ENCODE measurements around the gene ERFE.

DNA sequence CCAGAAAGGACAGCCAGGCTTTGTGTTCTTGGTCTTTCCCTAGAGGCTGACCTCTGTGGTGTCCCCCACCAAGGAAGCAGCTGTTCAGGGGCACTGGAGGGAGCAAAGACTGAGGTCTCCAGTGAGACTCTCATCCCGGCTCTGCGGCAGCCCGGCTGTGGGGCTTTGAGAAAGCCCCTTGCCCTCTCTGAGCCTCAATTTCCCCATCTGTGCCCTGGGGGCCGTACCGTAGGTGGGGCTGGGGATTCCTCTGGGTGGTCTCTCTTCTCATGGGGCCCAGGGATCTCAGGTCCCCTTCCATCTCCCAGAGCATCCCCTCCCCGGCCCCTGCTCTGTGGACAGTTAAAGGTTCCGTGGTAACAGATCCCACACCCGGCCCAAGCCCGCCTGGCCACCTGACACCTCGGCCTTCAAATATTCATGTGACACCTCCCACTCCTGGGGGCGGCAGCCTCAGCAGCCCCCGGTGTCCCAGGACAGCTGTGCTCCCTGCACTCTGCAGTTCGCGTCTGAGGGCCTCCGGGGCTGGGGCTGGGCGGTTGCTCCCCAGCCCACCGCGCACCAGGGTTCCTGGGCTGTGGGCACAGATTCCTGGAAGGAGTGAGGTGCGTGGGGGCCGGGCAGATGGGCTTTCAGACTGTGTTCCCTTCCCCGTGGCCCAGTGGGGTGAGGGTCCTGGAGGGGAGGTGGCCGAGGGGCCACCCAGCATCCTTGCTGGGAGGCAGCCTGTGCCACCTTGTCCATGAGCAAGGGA lies 35.4 kb upstream of the ERFE start:
- TF ChIP-seq, protein P1, sequence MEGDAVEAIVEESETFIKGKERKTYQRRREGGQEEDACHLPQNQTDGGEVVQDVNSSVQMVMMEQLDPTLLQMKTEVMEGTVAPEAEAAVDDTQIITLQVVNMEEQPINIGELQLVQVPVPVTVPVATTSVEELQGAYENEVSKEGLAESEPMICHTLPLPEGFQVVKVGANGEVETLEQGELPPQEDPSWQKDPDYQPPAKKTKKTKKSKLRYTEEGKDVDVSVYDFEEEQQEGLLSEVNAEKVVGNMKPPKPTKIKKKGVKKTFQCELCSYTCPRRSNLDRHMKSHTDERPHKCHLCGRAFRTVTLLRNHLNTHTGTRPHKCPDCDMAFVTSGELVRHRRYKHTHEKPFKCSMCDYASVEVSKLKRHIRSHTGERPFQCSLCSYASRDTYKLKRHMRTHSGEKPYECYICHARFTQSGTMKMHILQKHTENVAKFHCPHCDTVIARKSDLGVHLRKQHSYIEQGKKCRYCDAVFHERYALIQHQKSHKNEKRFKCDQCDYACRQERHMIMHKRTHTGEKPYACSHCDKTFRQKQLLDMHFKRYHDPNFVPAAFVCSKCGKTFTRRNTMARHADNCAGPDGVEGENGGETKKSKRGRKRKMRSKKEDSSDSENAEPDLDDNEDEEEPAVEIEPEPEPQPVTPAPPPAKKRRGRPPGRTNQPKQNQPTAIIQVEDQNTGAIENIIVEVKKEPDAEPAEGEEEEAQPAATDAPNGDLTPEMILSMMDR (IDR thresholded peaks at IDR 0.05), result no peak
- TF ChIP-seq POLR2A (IDR thresholded peaks at IDR 0.05) (no peak), POLR2AphosphoS5 (IDR thresholded peaks at IDR 0.05) (no peak), EP300 (IDR thresholded peaks at IDR 0.05) (no peak)

Measured in gastroesophageal sphincter (tissue), 3 donors.